HG03280 (cell line): ENCODE results near the gene ZSWIM6.

Experiments used
- ATAC-seq: cut with Tn5 transposase; IDR thresholded peaks from one replicate; pipeline ENCODE4 v1.9.1; 2021; ENCODE audit warnings: mild to moderate bottlenecking, moderate library complexity; ENCODE audit not compliant: unreplicated experiment

Gene ZSWIM6

GRCh38 chr5:61431923-61432620 lies 100.0 kb downstream of the ZSWIM6 start:
- no peak for ATAC-seq

GRCh38 chr5:61435368-61435767 lies 103.3 kb downstream of the ZSWIM6 start:
- no peak for ATAC-seq

- ATAC-seq = no peak
Measured at GRCh38 chr5:61438298-61438970, 106.4 kb downstream of the ZSWIM6 start.

GRCh38 chr5:61440086-61440485 lies 108.0 kb downstream of the ZSWIM6 start:
- no peak for ATAC-seq

- ATAC-seq = no peak
Measured at GRCh38 chr5:61440596-61440995, 108.5 kb downstream of the ZSWIM6 start.

- ATAC-seq = no peak
Measured at GRCh38 chr5:61441742-61442141, 109.7 kb downstream of the ZSWIM6 start.

GRCh38 chr5:61447780-61448495 lies 115.9 kb downstream of the ZSWIM6 start:
- no peak for ATAC-seq

GRCh38 chr5:61449804-61450492 lies 117.9 kb downstream of the ZSWIM6 start:
- ATAC-seq = no peak

GRCh38 chr5:61450493-61451279 lies 118.6 kb downstream of the ZSWIM6 start:
- ATAC-seq = no peak

GRCh38 chr5:61455179-61456006 lies 123.3 kb downstream of the ZSWIM6 start:
- ATAC-seq = no peak

GRCh38 chr5:61460471-61460870 lies 128.4 kb downstream of the ZSWIM6 start:
- ATAC-seq = no peak

- ATAC-seq = no peak
Measured at GRCh38 chr5:61461417-61461816, 129.4 kb downstream of the ZSWIM6 start.

- ATAC-seq = no peak
Measured at GRCh38 chr5:61461926-61462325, 129.9 kb downstream of the ZSWIM6 start.

GRCh38 chr5:61463596-61463995 lies 131.5 kb downstream of the ZSWIM6 start:
- ATAC-seq = no peak

- ATAC-seq = no peak
Measured at GRCh38 chr5:61464512-61464911, 132.5 kb downstream of the ZSWIM6 start.

GRCh38 chr5:61465066-61465465 lies 133.0 kb downstream of the ZSWIM6 start:
- ATAC-seq = no peak

GRCh38 chr5:61465496-61465895 lies 133.4 kb downstream of the ZSWIM6 start:
- no peak for ATAC-seq

GRCh38 chr5:61466017-61466416 lies 134.0 kb downstream of the ZSWIM6 start:
- no peak for ATAC-seq

- no peak for ATAC-seq
Measured at GRCh38 chr5:61467766-61468482, 135.9 kb downstream of the ZSWIM6 start.
